ENCODE results near the gene P2RX4. TPM values are rescaled to one million over a fixed set of nuclear protein-coding genes. Genes with fewer than 3 reads are reported as not detected.

The P2RX4 gene
- total and polyA plus RNA-seq, 9 of the 15 experiments (the other 6 are each of a cell fraction or from before 2014, with no cell fraction given) = 6.6 to 21.5 (median 11.7) TPM

DNA sequence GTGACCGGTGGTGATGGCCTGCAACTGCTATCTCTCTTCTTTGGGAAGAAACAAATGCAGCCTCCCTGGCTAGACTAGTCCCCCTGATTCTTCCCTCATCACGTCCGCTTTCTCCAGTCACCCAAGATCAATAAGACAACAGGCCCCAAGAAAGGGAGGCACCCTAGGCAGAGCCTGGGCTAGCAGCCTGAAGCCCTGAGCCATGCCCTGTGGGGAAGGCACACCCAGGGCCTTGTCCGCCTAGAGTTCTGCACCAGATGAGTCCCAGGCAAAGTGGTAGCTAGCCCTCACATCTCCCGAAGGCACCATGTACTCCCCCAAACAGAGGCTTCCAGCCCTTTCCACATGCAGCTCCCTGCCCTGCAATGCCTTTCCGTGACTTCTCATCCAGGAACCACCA is 51.5 kb downstream of the P2RX4 start (continued):
- no peak for TF ChIP-seq ZNF407 (IDR thresholded peaks at IDR 0.05; ENCODE audit: low read depth)
- TF ChIP-seq ZNF232 (CRISPR knock-in tag; IDR thresholded peaks at IDR 0.05) = no peak
- TF ChIP-seq SRSF7 (optimal IDR thresholded peaks at IDR 0.05; ENCODE audit: low read depth, low read length) = no peak
- no peak for TF ChIP-seq PHF21A (IDR thresholded peaks at IDR 0.05; ENCODE audit: borderline replicate concordance, low read depth)
- TF ChIP-seq SAFB (IDR thresholded peaks at IDR 0.05; ENCODE audit: borderline replicate concordance, low read depth, low read length) = no peak
- TF ChIP-seq, protein P1, sequence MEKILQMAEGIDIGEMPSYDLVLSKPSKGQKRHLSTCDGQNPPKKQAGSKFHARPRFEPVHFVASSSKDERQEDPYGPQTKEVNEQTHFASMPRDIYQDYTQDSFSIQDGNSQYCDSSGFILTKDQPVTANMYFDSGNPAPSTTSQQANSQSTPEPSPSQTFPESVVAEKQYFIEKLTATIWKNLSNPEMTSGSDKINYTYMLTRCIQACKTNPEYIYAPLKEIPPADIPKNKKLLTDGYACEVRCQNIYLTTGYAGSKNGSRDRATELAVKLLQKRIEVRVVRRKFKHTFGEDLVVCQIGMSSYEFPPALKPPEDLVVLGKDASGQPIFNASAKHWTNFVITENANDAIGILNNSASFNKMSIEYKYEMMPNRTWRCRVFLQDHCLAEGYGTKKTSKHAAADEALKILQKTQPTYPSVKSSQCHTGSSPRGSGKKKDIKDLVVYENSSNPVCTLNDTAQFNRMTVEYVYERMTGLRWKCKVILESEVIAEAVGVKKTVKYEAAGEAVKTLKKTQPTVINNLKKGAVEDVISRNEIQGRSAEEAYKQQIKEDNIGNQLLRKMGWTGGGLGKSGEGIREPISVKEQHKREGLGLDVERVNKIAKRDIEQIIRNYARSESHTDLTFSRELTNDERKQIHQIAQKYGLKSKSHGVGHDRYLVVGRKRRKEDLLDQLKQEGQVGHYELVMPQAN (IDR thresholded peaks at IDR 0.05; ENCODE audit: borderline replicate concordance) = no peak
